NOMO-1 (cell line): ENCODE data around the gene SPEG.

ENCODE experiments used
- DNase-seq, 2 experiments: peaks; one replicate each; lab custom pipeline; 2025; ENCODE audit not compliant: unreplicated experiment in 2 of 2; lab: John Stamatoyannopoulos, UW

Gene SPEG

GRCh38 chr2:219458996-219459395, 24.4 kb downstream of the SPEG start:
- DNase-seq = no peak

- DNase-seq = peak; percentile 26 to 28
Measured at GRCh38 chr2:219459460-219460311, 25.0 kb downstream of the SPEG start.

- DNase-seq = no peak
Measured at GRCh38 chr2:219460424-219460926, 25.8 kb downstream of the SPEG start.

GRCh38 chr2:219461047-219461514, 26.4 kb downstream of the SPEG start:
- DNase-seq = no peak

- DNase-seq = no peak
Measured at GRCh38 chr2:219461669-219462068, 27.0 kb downstream of the SPEG start.

GRCh38 chr2:219462349-219462748, 27.7 kb downstream of the SPEG start:
- DNase-seq = no peak

- no peak for DNase-seq
Measured at GRCh38 chr2:219464286-219465032, 29.8 kb downstream of the SPEG start.

- DNase-seq = no peak
Measured at GRCh38 chr2:219465659-219466561, 31.3 kb downstream of the SPEG start.

- no peak for DNase-seq
Measured at GRCh38 chr2:219466816-219467735, 32.4 kb downstream of the SPEG start.

- no peak for DNase-seq
Measured at GRCh38 chr2:219467736-219468075, 33.1 kb downstream of the SPEG start.

GRCh38 chr2:219468410-219469185, 34.0 kb downstream of the SPEG start:
- no peak for DNase-seq

- no peak for DNase-seq
Measured at GRCh38 chr2:219469186-219469724, 34.6 kb downstream of the SPEG start.

- no peak for DNase-seq
Measured at GRCh38 chr2:219470429-219470828, 35.8 kb downstream of the SPEG start.

- no peak for DNase-seq
Measured at GRCh38 chr2:219471476-219472371, 37.1 kb downstream of the SPEG start.

GRCh38 chr2:219472629-219473187, 38.1 kb downstream of the SPEG start:
- DNase-seq = no peak

GRCh38 chr2:219473511-219473910, 38.9 kb downstream of the SPEG start:
- DNase-seq = no peak

- no peak for DNase-seq
Measured at GRCh38 chr2:219474285-219475060, 39.8 kb downstream of the SPEG start.
